ENCODE results near the gene TVP23A. TPM values are rescaled to one million over a fixed set of nuclear protein-coding genes. Genes with fewer than 3 reads are reported as not detected.

The TVP23A gene
- total RNA-seq, result under 1 TPM in 2 of 4 donors, not detected in 2; 0.13 to 0.45 TPM

GRCh38 chr16:10817963-10818941 lies at the start of gene TVP23A:
Gene TVP23A (minus strand): TSS chr16:10818794. CDS start chr16:10818493, 301 bp downstream.
- intact Hi-C loops (cut with DNase I), result no loop called here
- Histone ChIP-seq H3K27me3 (no peaks in the 10 kb centered on the region), H3K9me3 (no peaks in the 10 kb centered on the region), H3K27ac (no peak within 1 kb of the TSS), H3K4me3 (replicated peaks in 1 of 3) (no peak within 1 kb of the TSS), H3K4me1 (no peaks in the 10 kb centered on the region), H3K36me3 (no peaks in the 10 kb centered on the region)
- WGBS, 2 donors, result 47 to 48% methylated on average over 46 to 51 of the region's 64 CpGs
- no peak for DNase-seq
- TF ChIP-seq CTCF (IDR thresholded peaks at IDR 0.05), result no peak
- TF ChIP-seq POLR2A (IDR thresholded peaks at IDR 0.05), result no peak

GRCh38 chr16:10868104-10868595 lies 49.6 kb upstream of the TVP23A start:
- 82 to 91% methylated on average over 6 of the region's 6 CpGs for WGBS, 2 donors
- no peaks in the 10 kb centered on the region for H3K36me3 ChIP-seq
- no peak for TF ChIP-seq POLR2A (IDR thresholded peaks at IDR 0.05)
- no peak for TF ChIP-seq CTCF (IDR thresholded peaks at IDR 0.05)
- H3K4me3 ChIP-seq (replicated peaks in 1 of 3), result no peak overlapping the region
- no peak overlapping the region for H3K27ac ChIP-seq
- H3K27me3 ChIP-seq, result no peaks in the 10 kb centered on the region
- intact Hi-C loops (cut with DNase I), result no loop called here
- no peak for DNase-seq
- no peaks in the 10 kb centered on the region for H3K9me3 ChIP-seq
- peaks cover 0 to 30% of the 10 kb centered on the region in 2 donors for H3K4me1 ChIP-seq

GRCh38 chr16:10867199-10867598 lies 48.6 kb upstream of the TVP23A start:
- no peaks in the 10 kb centered on the region for H3K9me3 ChIP-seq
- no peak for TF ChIP-seq CTCF (IDR thresholded peaks at IDR 0.05)
- TF ChIP-seq POLR2A (IDR thresholded peaks at IDR 0.05), result no peak
- H3K4me1 ChIP-seq, result peaks cover 0 to 34% of the 10 kb centered on the region in 2 donors
- DNase-seq, result no peak
- no peaks in the 10 kb centered on the region for H3K27me3 ChIP-seq
- no peak overlapping the region for H3K27ac ChIP-seq
- H3K36me3 ChIP-seq, result no peaks in the 10 kb centered on the region
- 91% methylated on average over 6 of the region's 6 CpGs for whole genome bisulfite sequencing, 2 donors
- intact Hi-C loops (cut with DNase I), result no loop called here
- no peak overlapping the region for H3K4me3 ChIP-seq (replicated peaks in 1 of 3)

- Histone ChIP-seq H3K4me1 (peaks cover 0 to 25% of the 10 kb centered on the region in 2 donors), H3K36me3 (no peaks in the 10 kb centered on the region), H3K9me3 (no peaks in the 10 kb centered on the region), H3K27me3 (no peaks in the 10 kb centered on the region), H3K27ac (no peak overlapping the region), H3K4me3 (replicated peaks in 1 of 3) (no peak overlapping the region)
- WGBS, 2 donors, result 64 to 65% methylated on average over 13 of the region's 13 CpGs
- DNase-seq, result peak; percentile 9 to 40
- intact Hi-C loops (cut with DNase I), result no loop called here
- no peak for TF ChIP-seq POLR2A (IDR thresholded peaks at IDR 0.05)
- no peak for TF ChIP-seq CTCF (IDR thresholded peaks at IDR 0.05)
These were observed 47.7 kb upstream of the TVP23A start for GRCh38 chr16:10865991-10866966.
